ENCODE results near the gene KLHL3.

The KLHL3 gene

GRCh38 chr5:137615171-137615775, 120.6 kb downstream of the KLHL3 start:
- Histone ChIP-seq H3K9me3 (ENCODE audit: low read length) (no peaks in the 10 kb centered on the region), H3K79me2 (ENCODE audit: insufficient read depth, low read length) (no peaks in the 10 kb centered on the region), H3K9ac (ENCODE audit: low read length) (no peak overlapping the region)

GRCh38 chr5:137613554-137614265, 122.2 kb downstream of the KLHL3 start:
- Histone ChIP-seq H3K9me3 (ENCODE audit: low read length) (no peaks in the 10 kb centered on the region), H3K4me3 (ENCODE audit: low read depth, low read length, poor library complexity, severe bottlenecking) (no peak overlapping the region), H3K36me3 (ENCODE audit: insufficient read depth, low read length) (no peaks in the 10 kb centered on the region), H3F3A (ENCODE audit: insufficient read depth, low read length) (no peaks in the 10 kb centered on the region), H3K9me2 (ENCODE audit: low read depth, low read length) (no peaks in the 10 kb centered on the region), H2AFZ (ENCODE audit: low read length) (no peak overlapping the region), H3K27me3 (ENCODE audit: insufficient read depth, low read length) (no peaks in the 10 kb centered on the region), H3K27ac (ENCODE audit: low read depth, low read length, poor library complexity, severe bottlenecking) (no peak overlapping the region), H3K79me2 (ENCODE audit: insufficient read depth, low read length) (no peaks in the 10 kb centered on the region), H4K20me1 (ENCODE audit: insufficient read depth, low read length) (no peaks in the 10 kb centered on the region), H3K9ac (ENCODE audit: low read length) (no peak overlapping the region), H3K4me2 (ENCODE audit: low read length) (no peak overlapping the region), H3K4me1 (ENCODE audit: insufficient read depth, low read length, severe bottlenecking) (no peaks in the 10 kb centered on the region)
- TF ChIP-seq EZH2 (IDR thresholded peaks at IDR 0.05; ENCODE audit: borderline replicate concordance, low read length) (no peak), CTCF (IDR thresholded peaks at IDR 0.05; ENCODE audit: low read length) (no peak)

More at GRCh38 chr5:137615171-137615775, 120.6 kb downstream of the KLHL3 start:
- no peak for TF ChIP-seq CTCF (IDR thresholded peaks at IDR 0.05; ENCODE audit: low read length)
- TF ChIP-seq EZH2 (IDR thresholded peaks at IDR 0.05; ENCODE audit: borderline replicate concordance, low read length) = no peak
- Histone ChIP-seq H3K27ac (ENCODE audit: low read depth, low read length, poor library complexity, severe bottlenecking) (no peak overlapping the region), H3K4me2 (ENCODE audit: low read length) (no peak overlapping the region), H3K27me3 (ENCODE audit: insufficient read depth, low read length) (no peaks in the 10 kb centered on the region), H2AFZ (ENCODE audit: low read length) (no peak overlapping the region), H3K9me2 (ENCODE audit: low read depth, low read length) (no peaks in the 10 kb centered on the region), H3F3A (ENCODE audit: insufficient read depth, low read length) (no peaks in the 10 kb centered on the region), H3K4me1 (ENCODE audit: insufficient read depth, low read length, severe bottlenecking) (no peaks in the 10 kb centered on the region), H3K36me3 (ENCODE audit: insufficient read depth, low read length) (no peaks in the 10 kb centered on the region), H3K4me3 (ENCODE audit: low read depth, low read length, poor library complexity, severe bottlenecking) (no peak overlapping the region), H4K20me1 (ENCODE audit: insufficient read depth, low read length) (no peaks in the 10 kb centered on the region)

GRCh38 chr5:137612576-137612975, 123.3 kb downstream of the KLHL3 start:
- Histone ChIP-seq H4K20me1 (ENCODE audit: insufficient read depth, low read length) (no peaks in the 10 kb centered on the region), H2AFZ (ENCODE audit: low read length) (no peak overlapping the region), H3K9me2 (ENCODE audit: low read depth, low read length) (no peaks in the 10 kb centered on the region), H3K27me3 (ENCODE audit: insufficient read depth, low read length) (no peaks in the 10 kb centered on the region), H3K4me1 (ENCODE audit: insufficient read depth, low read length, severe bottlenecking) (no peaks in the 10 kb centered on the region), H3K4me2 (ENCODE audit: low read length) (no peak overlapping the region), H3K9me3 (ENCODE audit: low read length) (no peaks in the 10 kb centered on the region), H3K27ac (ENCODE audit: low read depth, low read length, poor library complexity, severe bottlenecking) (no peak overlapping the region), H3K4me3 (ENCODE audit: low read depth, low read length, poor library complexity, severe bottlenecking) (no peak overlapping the region), H3K9ac (ENCODE audit: low read length) (no peak overlapping the region), H3K79me2 (ENCODE audit: insufficient read depth, low read length) (no peaks in the 10 kb centered on the region), H3K36me3 (ENCODE audit: insufficient read depth, low read length) (no peaks in the 10 kb centered on the region), H3F3A (ENCODE audit: insufficient read depth, low read length) (no peaks in the 10 kb centered on the region)
- no peak for TF ChIP-seq CTCF (IDR thresholded peaks at IDR 0.05; ENCODE audit: low read length)
- no peak for TF ChIP-seq EZH2 (IDR thresholded peaks at IDR 0.05; ENCODE audit: borderline replicate concordance, low read length)

Measured in OCI-LY1 (cell line).